Psoas muscle (tissue), 8 donors: ENCODE results near the gene SSTR3. TPM values are rescaled to one million over a fixed set of nuclear protein-coding genes. Genes with fewer than 3 reads are reported as not detected.
"Not testable (repeated sequence)": the region's sequence is repeated elsewhere in the genome, so short reads cannot be mapped to it uniquely, and the experiment has no call there.

ENCODE experiments used
- ATAC-seq, 4 donors: fragments of 200-7000 bp; cut with Tn5 transposase; one replicate each; pipeline ENCODE4 v1.9.1; 2020; ENCODE audit warnings: moderate library complexity in 3 of 4, mild to moderate bottlenecking in 2 of 4
- DNase-seq, 2 donors: peaks; one replicate each; pipeline ENCODE4 v3.0.0-alpha.2; 2020
- H3K27ac ChIP-seq: fragments of 200-600 bp; one replicate; pipeline ENCODE4 v1.8.0; 2022
- H3K27me3 ChIP-seq, 3 donors: fragments of 200-600 bp in 1 of 3; one replicate each; pipeline versions ENCODE4 v1.6.1 to v1.8.0; 2013 to 2022; ENCODE audit warnings: low read length in 2 of 3, mild to moderate bottlenecking in 2 of 3, moderate library complexity in 1 of 3; ENCODE audit not compliant: insufficient read depth in 3 of 3
- H3K36me3 ChIP-seq, 2 donors: fragments of 200-600 bp in 1 of 2; one replicate each; pipeline versions ENCODE4 v1.6.1 to v1.8.0; 2013 to 2022; ENCODE audit warnings: low read depth in 1 of 2, mild to moderate bottlenecking in 1 of 2, moderate library complexity in 1 of 2; ENCODE audit not compliant: insufficient read depth in 1 of 2
- H3K4me1 ChIP-seq: fragments of 200-600 bp; one replicate; pipeline ENCODE4 v1.8.0; 2022
- H3K4me3 ChIP-seq: fragments of 200-600 bp; one replicate; pipeline ENCODE4 v1.8.0; 2022; ENCODE audit warnings: mild to moderate bottlenecking
- H3K9me3 ChIP-seq: fragments of 200-600 bp; one replicate; pipeline ENCODE4 v1.8.0; 2022
- WGBS, 3 donors: extraction: QIAGEN DNeasy Blood & Tissue Kit; methylation state at CpG; one replicate each; pipeline versions ENCODE4 v1.1.6 to v1.1.7; 2013; 5-methylcytosine and 5-hydroxymethylcytosine counted together
- intact Hi-C, 2 donors: fragments of 100-400 bp; cut with DNase I; formaldehyde crosslinking; loops; one replicate each; pipeline versions ENCODE4 v1.11.0 to v1.14.2; 2022
- polyA plus RNA-seq, 3 donors: library from polyadenylated mRNA; stranded (reverse); fragments of 200-250 nt; gene quantifications; one replicate each; pipeline ENCODE4 v1.2.3, GENCODE V29; 2013
- total RNA-seq, 4 donors: library from RNA; stranded (reverse); fragmentation: NEBNext Ultra II Directional in 2 of 4; extraction: Animal tissue kit (Norgen Biotek cat#: 25700) in 2 of 4; gene quantifications; one replicate each; pipeline versions ENCODE4 v1.2.1 to v1.2.4, GENCODE V29; 2021 to 2023
- TF ChIP-seq, protein P1 (sequence below): fragments of 200-600 bp; IDR thresholded peaks from one replicate; pipeline ENCODE4 v1.8.0; 2022; ENCODE audit warnings: antibody characterized with exemption
- donor health status: healthy with polysubstance abuse.
- donor health status: DM: no; HTN: no; CAD: no; lungs with moderate emphysema.
- donor health status: Bipolar disorder and iron deficiency.
- donor health status: healthy.
- donor health status: DM: yes; HTN: yes; CAD: no.
- donor health status: DM: no; HTN: no; CAD: no.
- donor health status: DM: no; HTN: no; CAD: no.
- donor health status: DM: yes; HTN: yes; CAD: no.

The SSTR3 gene
- total and polyA plus RNA-seq, 7 donors = 0.01 TPM; not detected in 6

- no peak overlapping the region for H3K4me3 ChIP-seq
- DNase-seq = peak in 1 of 2 donors; percentile 8
- no peaks in the 10 kb centered on the region for H3K4me1 ChIP-seq
- no peak for ATAC-seq
- H3K9me3 ChIP-seq = no peaks in the 10 kb centered on the region
- H3K36me3 ChIP-seq = no peaks in the 10 kb centered on the region
- peaks cover 0 to 60% (median 24%) of the 10 kb centered on the region in 3 donors for H3K27me3 ChIP-seq
- no peak overlapping the region for H3K27ac ChIP-seq
- TF ChIP-seq, protein P1, sequence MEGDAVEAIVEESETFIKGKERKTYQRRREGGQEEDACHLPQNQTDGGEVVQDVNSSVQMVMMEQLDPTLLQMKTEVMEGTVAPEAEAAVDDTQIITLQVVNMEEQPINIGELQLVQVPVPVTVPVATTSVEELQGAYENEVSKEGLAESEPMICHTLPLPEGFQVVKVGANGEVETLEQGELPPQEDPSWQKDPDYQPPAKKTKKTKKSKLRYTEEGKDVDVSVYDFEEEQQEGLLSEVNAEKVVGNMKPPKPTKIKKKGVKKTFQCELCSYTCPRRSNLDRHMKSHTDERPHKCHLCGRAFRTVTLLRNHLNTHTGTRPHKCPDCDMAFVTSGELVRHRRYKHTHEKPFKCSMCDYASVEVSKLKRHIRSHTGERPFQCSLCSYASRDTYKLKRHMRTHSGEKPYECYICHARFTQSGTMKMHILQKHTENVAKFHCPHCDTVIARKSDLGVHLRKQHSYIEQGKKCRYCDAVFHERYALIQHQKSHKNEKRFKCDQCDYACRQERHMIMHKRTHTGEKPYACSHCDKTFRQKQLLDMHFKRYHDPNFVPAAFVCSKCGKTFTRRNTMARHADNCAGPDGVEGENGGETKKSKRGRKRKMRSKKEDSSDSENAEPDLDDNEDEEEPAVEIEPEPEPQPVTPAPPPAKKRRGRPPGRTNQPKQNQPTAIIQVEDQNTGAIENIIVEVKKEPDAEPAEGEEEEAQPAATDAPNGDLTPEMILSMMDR = no peak
- 75 to 78% (median 77%) methylated on average over 16 of the region's 16 CpGs for WGBS, 3 donors
- intact Hi-C loops = no loop called here
Measured at GRCh38 chr22:37234736-37235711, 22.7 kb upstream of the SSTR3 start.

DNA sequence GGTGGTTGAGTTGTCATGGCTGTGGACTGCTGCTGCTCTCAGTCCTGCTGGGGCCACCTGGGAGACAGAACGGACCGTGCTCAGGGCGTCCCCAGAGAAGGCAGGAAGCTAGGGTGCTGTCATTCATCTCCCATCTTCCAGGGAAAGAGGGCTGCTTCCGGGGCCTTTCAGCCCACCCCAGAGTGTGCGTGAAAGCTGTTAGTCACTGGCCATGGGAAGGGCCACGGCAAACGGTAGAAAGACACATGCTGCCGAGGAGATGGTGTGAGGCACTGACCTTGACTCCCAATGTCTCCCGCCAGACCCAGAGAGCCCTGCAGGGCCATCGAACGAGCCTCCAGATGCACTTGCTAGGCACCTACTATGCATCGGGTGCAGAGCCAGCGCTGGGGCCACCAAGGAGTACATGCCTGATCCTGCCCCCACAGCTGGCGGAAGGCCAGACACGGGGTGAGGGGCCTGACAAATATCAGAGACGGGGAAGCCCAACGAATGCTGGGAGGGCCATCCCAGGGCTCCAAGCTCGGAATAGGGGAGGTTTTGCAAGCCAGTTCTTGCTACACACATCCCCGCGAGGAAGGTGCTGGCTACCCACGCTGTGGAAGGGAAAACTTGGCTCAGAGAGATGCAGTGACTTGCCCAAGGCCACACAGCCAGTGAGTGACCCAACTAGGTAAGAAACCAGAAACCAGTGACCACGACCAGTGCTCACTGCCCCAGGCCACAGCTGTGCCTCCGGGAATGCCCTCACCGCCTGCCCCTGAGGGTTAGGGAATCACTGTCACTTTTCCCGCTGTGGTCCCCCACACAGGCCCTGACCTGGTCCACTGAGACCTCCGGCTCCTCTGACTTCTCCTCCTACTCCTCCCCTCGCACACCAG, 21.7 kb upstream of the SSTR3 start:
- intact Hi-C loops = no loop called here
- Histone ChIP-seq H3K4me1 (no peaks in the 10 kb centered on the region), H3K4me3 (no peak overlapping the region), H3K27ac (no peak overlapping the region), H3K27me3 (peaks cover 0 to 54% (median 21%) of the 10 kb centered on the region in 3 donors), H3K9me3 (no peaks in the 10 kb centered on the region), H3K36me3 (no peaks in the 10 kb centered on the region)
- TF ChIP-seq, protein P1 = no peak
- 41 to 45% (median 45%) methylated on average over 27 of the region's 27 CpGs for WGBS, 3 donors
- peak in 1 of 2 donors; percentile 40 for DNase-seq
- ATAC-seq = no peak

DNA sequence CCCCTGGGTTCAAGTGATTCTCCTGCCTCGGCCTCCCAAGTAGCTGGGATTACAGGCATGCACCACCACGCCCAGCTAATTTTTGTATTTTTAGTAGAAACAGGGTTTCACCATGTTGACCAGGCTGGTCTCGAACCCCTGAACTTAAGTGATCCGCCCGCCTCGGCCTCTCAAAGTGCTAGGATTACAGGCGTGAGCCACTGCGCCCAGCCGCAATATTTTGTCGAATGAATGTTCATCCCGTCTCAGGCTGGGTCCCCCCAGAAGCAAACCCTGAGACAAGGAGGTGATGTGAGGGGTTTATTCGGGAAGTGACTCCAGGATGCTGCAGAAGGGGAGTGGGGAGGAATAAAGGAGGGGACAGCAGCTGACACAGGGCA, 21.1 kb upstream of the SSTR3 start:
- H3K27ac ChIP-seq, H3K9me3 ChIP-seq, ATAC-seq, H3K4me3 ChIP-seq, H3K36me3 ChIP-seq, intact Hi-C loops, H3K4me1 ChIP-seq: not testable (repeated sequence)
- peak in 1 of 2 donors; percentile 32 for DNase-seq
- peaks cover 0 to 54% (median 20%) of the 10 kb centered on the region in 3 donors for H3K27me3 ChIP-seq
- WGBS, 3 donors = 75 to 87% (median 77%) methylated on average over 12 of the region's 12 CpGs

DNA sequence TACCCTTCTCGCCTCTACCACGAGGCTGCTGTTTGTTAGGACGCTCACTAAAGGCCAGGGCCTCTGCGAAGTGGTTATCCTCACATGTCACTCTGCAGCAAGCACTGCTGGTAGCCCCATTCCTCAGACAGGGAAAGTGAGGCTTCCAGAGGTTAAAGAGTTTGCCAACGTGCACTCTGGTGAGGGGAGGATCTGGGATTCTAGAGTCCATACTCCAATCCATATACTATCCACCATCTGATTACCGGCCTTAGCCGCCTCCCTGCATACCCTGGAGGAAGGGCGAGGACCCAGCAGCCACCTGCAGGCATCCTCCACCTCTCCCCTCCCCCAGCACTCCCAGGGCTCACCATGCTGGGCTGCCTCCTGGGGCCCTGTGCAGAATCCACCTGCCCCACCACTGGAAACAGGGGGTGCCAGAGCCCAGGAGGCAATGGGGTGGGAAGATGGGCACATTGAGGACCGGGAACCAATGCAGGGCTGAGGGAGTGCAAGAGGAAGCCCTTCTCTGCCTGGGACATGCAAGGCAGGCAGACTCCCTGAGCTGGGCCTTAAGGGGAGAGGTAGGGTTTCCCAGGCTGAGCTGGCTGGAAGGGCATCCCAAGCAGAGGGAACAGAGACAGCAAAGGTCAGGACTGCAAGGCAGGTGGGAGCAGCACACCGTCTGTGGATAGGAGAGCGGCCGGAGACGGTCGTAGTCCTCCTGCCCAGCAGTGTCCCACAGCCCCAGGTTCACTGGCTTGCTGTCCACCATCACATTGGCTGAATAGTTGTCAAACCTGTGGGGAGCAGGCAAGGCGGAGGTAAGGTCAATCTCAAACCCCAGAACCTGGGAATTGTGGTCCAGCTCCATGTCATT, 20.1 kb upstream of the SSTR3 start:
- peaks cover 0 to 57% (median 14%) of the 10 kb centered on the region in 3 donors for H3K27me3 ChIP-seq

More for the DNA sequence above, 20.1 kb upstream of the SSTR3 start:
- WGBS, 3 donors = 73 to 80% (median 75%) methylated on average over 15 of the region's 15 CpGs
- DNase-seq (peak in 1 of 2 donors; percentile 16), ATAC-seq (no peak)
- intact Hi-C loops = no loop called here
- TF ChIP-seq, protein P1 = no peak
- H3K36me3 ChIP-seq = no peaks in the 10 kb centered on the region
- no peaks in the 10 kb centered on the region for H3K4me1 ChIP-seq
- no peak overlapping the region for H3K4me3 ChIP-seq
- H3K27ac ChIP-seq = no peak overlapping the region
- H3K9me3 ChIP-seq = no peaks in the 10 kb centered on the region
